Naive B cell (primary cell): ENCODE data around the gene MED28. TPM values are rescaled to one million over a fixed set of nuclear protein-coding genes. Genes with fewer than 3 reads are reported as not detected.

Experiments
- polyA plus RNA-seq, 6 donors: library from polyadenylated mRNA; unstranded; fragments of 300-500 nt; fragmentation: Illumina TruSeq; gene quantifications; one replicate each; pipeline ENCODE4 v1.2.3, GENCODE V29; 2021; ENCODE audit warnings: low read depth in 6 of 6

MED28 gene
- polyA plus RNA-seq, 6 donors from 2014 or later: 39.8 to 60.4 (median 48.1) TPM

Other genes with a start within 250 kb of the MED28 start
- gene QDPR, start 102.6 kb upstream of the MED28 start, polyA plus RNA-seq: 10 to 100 TPM in 5 of 6 donors, 1 to 10 TPM in 1; 9.7 to 21.8 (median 13.0) TPM
- gene CLRN2, start 99.5 kb upstream of the MED28 start, polyA plus RNA-seq: not detected
- 10 to 100 TPM; 33.4 to 54.5 (median 40.6) TPM for gene LAP3, start 37.4 kb upstream of the MED28 start, polyA plus RNA-seq
- not detected for gene FAM184B, start 167.0 kb downstream of the MED28 start, polyA plus RNA-seq
- gene DCAF16, start 196.1 kb downstream of the MED28 start, polyA plus RNA-seq: 10 to 100 TPM; 13.6 to 31.4 (median 18.6) TPM
- 1 to 10 TPM in 1 of 6 donors, under 1 TPM in 3, not detected in 2; 0.15 to 1.3 (median 0.34) TPM for gene NCAPG, start 196.3 kb downstream of the MED28 start, polyA plus RNA-seq